Tibial nerve (tissue), 4 donors: ENCODE data around the gene NEUROG2. TPM values are rescaled to one million over a fixed set of nuclear protein-coding genes. Genes with fewer than 3 reads are reported as not detected.
"Not testable (repeated sequence)": the region's sequence is repeated elsewhere in the genome, so short reads cannot be mapped to it uniquely, and the experiment has no call there.

Experiments
- DNase-seq, 2 donors: peaks; one replicate each; pipeline ENCODE4 v3.0.0-alpha.2; 2019; ENCODE audit warnings: low spot score in 2 of 2
- H3K27ac ChIP-seq, 4 donors: fragments of 200-600 bp; sonication (generic) in 3 of 4; one replicate each; pipeline ENCODE4 v1.5.1; 2017 to 2019; ENCODE audit warnings: mild to moderate bottlenecking in 1 of 4
- H3K27me3 ChIP-seq, 2 donors: fragments of 200-600 bp; sonication (generic) in 1 of 2; one replicate each; pipeline versions ENCODE4 v1.5.1 to v1.6.0; 2017 to 2019
- H3K36me3 ChIP-seq, 3 donors: fragments of 200-600 bp; sonication (generic); one replicate each; pipeline ENCODE4 v1.5.1; 2018 to 2019
- H3K4me1 ChIP-seq, 4 donors: fragments of 200-600 bp; sonication (generic) in 3 of 4; one replicate each; pipeline ENCODE4 v1.5.1; 2017 to 2019
- H3K4me3 ChIP-seq, 4 donors: fragments of 200-600 bp; sonication (generic) in 3 of 4; one replicate each; pipeline ENCODE4 v1.5.1; 2017 to 2019; ENCODE audit warnings: mild to moderate bottlenecking in 1 of 4, moderate library complexity in 1 of 4
- H3K9me3 ChIP-seq, 4 donors: fragments of 200-600 bp; sonication (generic) in 3 of 4; one replicate each; pipeline ENCODE4 v1.5.1; 2017 to 2019
- CTCF ChIP-seq, 5 experiments: fragments of 200-600 bp in 3 of 5; fragments of 450-650 bp in 2 of 5; sonication (generic) in 3 of 5; IDR thresholded peaks; one replicate each; pipeline ENCODE4 v1.5.1; 2016 to 2019; ENCODE audit warnings: antibody characterized with exemption in 5 of 5, mild to moderate bottlenecking in 3 of 5, moderate library complexity in 2 of 5
- EP300 ChIP-seq, 2 donors: sonication (generic); formaldehyde crosslinking; IDR thresholded peaks; one replicate each; pipeline ENCODE4 v1.6.1; 2017; ENCODE audit warnings: antibody characterized with exemption in 2 of 2, mild to moderate bottlenecking in 1 of 2
- POLR2A ChIP-seq, 2 donors: fragments of 450-650 bp; IDR thresholded peaks; one replicate each; pipeline ENCODE4 v1.6.1; 2017; ENCODE audit warnings: antibody characterized with exemption in 2 of 2, mild to moderate bottlenecking in 2 of 2, moderate library complexity in 2 of 2
- WGBS, 2 donors: methylation state at CpG; one replicate each; pipeline ENCODE4 v1.1.5; 2018; 5-methylcytosine and 5-hydroxymethylcytosine counted together
- total RNA-seq, 4 donors: library from RNA; depleted of rRNA; stranded (reverse); fragments of >200 nt; gene quantifications; one replicate each; pipeline ENCODE4 v1.1.0, GENCODE V29; 2016

Gene NEUROG2
- total RNA-seq, 4 donors from 2014 or later, result not detected

- TF ChIP-seq CTCF (IDR thresholded peaks at IDR 0.05) (no peak), EP300 (IDR thresholded peaks at IDR 0.05) (no peak), POLR2A (IDR thresholded peaks at IDR 0.05) (no peak)
- DNase-seq, result no peak
- Histone ChIP-seq H3K27ac (no peak overlapping the region), H3K4me1 (no peaks in the 10 kb centered on the region), H3K9me3 (no peaks in the 10 kb centered on the region), H3K27me3 (peaks cover 0 to 10% of the 10 kb centered on the region in 2 donors), H3K36me3 (no peaks in the 10 kb centered on the region), H3K4me3 (no peak overlapping the region)
- WGBS, 2 donors, result 27 to 37% methylated on average over 1 of the region's 1 CpG
These were observed 15.2 kb upstream of the NEUROG2 start for GRCh38 chr4:112531146-112531545.

GRCh38 chr4:112526061-112526460 lies 10.1 kb upstream of the NEUROG2 start:
- H3K9me3 ChIP-seq, result no peaks in the 10 kb centered on the region
- WGBS, 2 donors, result 46 to 47% methylated on average over 1 of the region's 1 CpG
- DNase-seq, result no peak
- H3K4me3 ChIP-seq, result no peak overlapping the region
- H3K4me1 ChIP-seq, result peaks cover 0 to 21% (median 9%) of the 10 kb centered on the region in 4 donors
- no peak for TF ChIP-seq EP300 (IDR thresholded peaks at IDR 0.05)
- TF ChIP-seq CTCF (IDR thresholded peaks at IDR 0.05), result no peak
- no peaks in the 10 kb centered on the region for H3K36me3 ChIP-seq
- no peak overlapping the region for H3K27ac ChIP-seq
- peaks cover 0 to 50% of the 10 kb centered on the region in 2 donors for H3K27me3 ChIP-seq

GRCh38 chr4:112523764-112524505 lies 8.0 kb upstream of the NEUROG2 start:
- WGBS, 2 donors, result 4 to 7% methylated on average over 39 of the region's 46 CpGs
- Histone ChIP-seq H3K9me3 (peaks cover 0 to 11% (median 1%) of the 10 kb centered on the region in 4 donors), H3K36me3 (no peaks in the 10 kb centered on the region), H3K27ac (no peak overlapping the region), H3K27me3 (peaks cover 2 to 61% of the 10 kb centered on the region in 2 donors), H3K4me1 (peaks cover 0 to 32% (median 9%) of the 10 kb centered on the region in 4 donors), H3K4me3 (peak overlapping the region; percentile 17 to 52 (median 24))
- DNase-seq, result no peak
- no peak for TF ChIP-seq EP300 (IDR thresholded peaks at IDR 0.05)
- TF ChIP-seq CTCF (IDR thresholded peaks at IDR 0.05), result peak; percentile 59 to 79 (median 67)
- no peak for TF ChIP-seq POLR2A (IDR thresholded peaks at IDR 0.05)

- TF ChIP-seq EP300 (IDR thresholded peaks at IDR 0.05) (no peak), POLR2A (IDR thresholded peaks at IDR 0.05) (no peak), CTCF (IDR thresholded peaks at IDR 0.05) (no peak)
- no peak overlapping the region for H3K27ac ChIP-seq
These were observed 7.2 kb upstream of the NEUROG2 start for GRCh38 chr4:112523008-112523721.

GRCh38 chr4:112522431-112522830 lies 6.5 kb upstream of the NEUROG2 start:
- not testable (repeated sequence) for H3K27ac ChIP-seq, H3K4me3 ChIP-seq, DNase-seq, H3K36me3 ChIP-seq
- Histone ChIP-seq H3K27me3 (peaks cover 2 to 76% of the 10 kb centered on the region in 2 donors), H3K4me1 (peaks cover 0 to 38% (median 11%) of the 10 kb centered on the region in 4 donors), H3K9me3 (peaks cover 0 to 11% (median 1%) of the 10 kb centered on the region in 4 donors)
- 17 to 28% methylated on average over 17 of the region's 17 CpGs for WGBS, 2 donors

More at GRCh38 chr4:112523008-112523721, 7.2 kb upstream of the NEUROG2 start:
- H3K4me1 ChIP-seq, result peaks cover 0 to 32% (median 9%) of the 10 kb centered on the region in 4 donors
- H3K36me3 ChIP-seq, result no peaks in the 10 kb centered on the region
- H3K27me3 ChIP-seq, result peaks cover 2 to 69% of the 10 kb centered on the region in 2 donors
- no peak for DNase-seq
- peak overlapping the region; percentile 17 to 52 (median 24) for H3K4me3 ChIP-seq
- H3K9me3 ChIP-seq, result peaks cover 0 to 11% (median 1%) of the 10 kb centered on the region in 4 donors
- WGBS, 2 donors, result 3% methylated on average over 37 of the region's 37 CpGs
